GM18909 (cell line): ENCODE measurements around the gene BMERB1.

Experiments
- ATAC-seq: cut with Tn5 transposase; IDR thresholded peaks from one replicate; pipeline ENCODE4 v1.9.1; 2021; ENCODE audit warnings: mild to moderate bottlenecking; ENCODE audit not compliant: unreplicated experiment, poor library complexity

Gene BMERB1

DNA sequence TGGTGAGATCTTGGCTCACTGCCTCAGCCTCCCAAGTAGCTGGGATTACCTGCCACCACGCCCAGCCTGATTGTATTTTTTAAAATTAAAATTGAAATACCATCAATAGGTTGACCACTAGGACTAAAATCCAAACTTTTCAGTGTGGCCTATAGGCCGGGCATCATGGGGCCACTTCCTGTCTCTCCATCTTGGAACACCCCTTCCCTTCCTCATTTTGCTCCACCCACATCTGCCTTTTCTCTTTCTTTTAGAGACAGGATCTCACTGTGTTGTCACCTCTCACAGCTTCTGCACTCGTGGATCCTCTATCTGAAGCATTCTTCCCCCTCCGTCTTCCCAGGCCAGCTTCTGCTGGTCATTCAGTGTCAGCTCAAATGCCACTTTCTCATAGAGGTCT lies 57.0 kb downstream of the BMERB1 start:
- ATAC-seq, result no peak

- ATAC-seq, result no peak
Measured at GRCh38 chr16:15492091-15492740, 57.8 kb downstream of the BMERB1 start.

DNA sequence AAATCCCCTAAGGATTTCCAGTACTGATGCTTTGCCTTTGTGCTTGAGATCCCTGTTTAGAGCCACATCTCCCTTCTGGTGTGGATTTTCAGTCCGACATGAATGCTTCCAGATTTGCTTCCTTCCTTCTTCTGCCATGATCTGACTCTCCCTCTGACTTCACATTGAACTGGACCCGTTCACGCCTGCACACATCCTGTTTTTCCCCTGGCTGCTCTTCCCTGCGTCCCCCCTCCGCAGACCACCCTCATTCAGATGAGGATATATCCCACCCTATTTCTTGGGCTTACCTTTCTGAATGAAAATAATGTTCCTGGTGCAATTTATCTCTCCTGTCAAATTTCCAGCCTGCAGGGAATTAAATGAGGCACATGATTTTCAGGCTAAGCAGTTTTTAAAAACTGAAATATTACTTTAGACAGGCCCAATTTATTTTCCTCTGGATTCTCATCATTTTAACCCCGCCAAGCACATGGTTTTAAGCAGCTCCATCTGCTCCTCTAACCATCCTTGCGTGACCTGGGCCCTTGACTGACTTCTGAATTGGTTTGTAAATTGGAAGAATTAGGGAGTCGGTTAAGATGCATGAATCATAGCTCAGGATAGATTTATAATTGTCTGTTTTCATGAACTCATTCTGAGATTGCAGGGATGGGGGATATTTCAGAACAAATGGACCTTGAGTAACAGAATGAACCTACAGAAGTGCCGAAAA lies 59.2 kb downstream of the BMERB1 start:
- ATAC-seq, result no peak

DNA sequence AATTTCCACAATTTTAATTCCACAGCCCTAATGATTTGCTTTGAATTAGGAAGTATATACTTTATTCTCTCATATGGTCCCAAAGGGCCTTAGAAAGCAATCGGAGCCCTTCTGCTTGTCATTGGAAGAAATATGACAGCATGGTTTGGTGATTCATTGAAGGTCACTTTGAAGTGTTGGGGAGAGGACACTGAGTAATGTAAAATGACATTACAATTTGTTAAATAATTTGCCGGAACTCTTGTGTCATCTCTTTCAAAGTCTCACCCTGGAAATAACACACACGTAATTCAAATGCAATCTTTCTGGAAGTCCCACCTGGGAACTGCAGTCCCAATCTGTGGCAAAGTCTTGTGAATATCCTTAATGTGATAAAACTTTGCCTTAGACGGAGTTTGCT lies 59.8 kb downstream of the BMERB1 start:
- ATAC-seq, result no peak

DNA sequence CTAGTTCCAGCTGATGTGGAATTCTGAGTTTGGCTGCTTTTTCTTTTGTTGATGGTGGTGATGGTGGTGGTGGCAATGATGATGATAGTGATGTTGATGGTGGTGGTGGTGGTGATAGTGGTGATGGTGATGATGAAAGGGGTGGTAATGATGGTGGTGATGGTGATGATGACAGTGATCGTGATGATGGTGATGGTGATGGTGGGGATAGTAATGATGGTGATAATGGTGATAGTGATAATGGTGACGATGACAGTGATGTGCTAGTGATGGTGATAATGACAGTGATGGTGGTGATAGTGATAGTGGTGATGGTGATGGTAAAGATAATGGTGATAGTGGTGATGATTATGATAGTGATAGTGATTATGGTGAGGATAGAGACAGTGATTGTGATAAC lies 61.5 kb downstream of the BMERB1 start:
- ATAC-seq, result no peak

DNA sequence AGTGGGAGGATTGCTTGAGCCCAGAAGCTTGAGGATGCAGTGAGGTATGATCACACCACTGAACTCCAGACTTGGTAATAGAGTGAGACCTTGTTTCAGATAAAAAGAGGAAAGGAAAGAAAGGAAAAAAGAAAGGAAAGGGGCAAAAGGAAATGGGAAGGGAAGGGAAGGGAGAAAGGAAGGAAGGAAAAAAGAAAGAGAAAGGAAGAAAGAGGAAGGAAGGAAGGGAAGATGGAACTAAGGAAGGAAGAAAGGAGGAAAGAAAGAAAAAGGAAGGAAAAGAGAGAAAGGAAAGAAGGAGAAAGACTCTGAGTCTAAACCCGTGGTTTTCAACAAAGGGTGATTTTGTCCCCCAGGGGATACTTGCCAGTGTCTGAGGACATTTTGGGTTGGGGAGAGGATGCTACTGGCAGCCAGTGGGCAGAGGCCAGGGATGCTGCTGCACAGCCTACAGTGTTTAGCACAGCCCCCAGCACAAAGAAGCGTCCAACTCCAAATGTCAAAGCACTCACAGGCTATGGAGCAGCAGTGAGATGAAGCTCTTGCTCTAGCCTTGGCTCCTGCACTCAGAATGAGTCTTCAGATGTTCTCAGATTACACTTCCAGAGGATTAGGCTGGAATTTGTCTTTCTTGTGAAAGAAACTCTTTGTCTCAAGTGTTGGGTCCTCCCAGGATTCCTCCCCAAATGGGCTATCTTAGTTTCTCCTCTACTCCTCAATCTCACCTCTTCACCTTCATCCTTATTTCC lies 64.2 kb downstream of the BMERB1 start:
- no peak for ATAC-seq

DNA sequence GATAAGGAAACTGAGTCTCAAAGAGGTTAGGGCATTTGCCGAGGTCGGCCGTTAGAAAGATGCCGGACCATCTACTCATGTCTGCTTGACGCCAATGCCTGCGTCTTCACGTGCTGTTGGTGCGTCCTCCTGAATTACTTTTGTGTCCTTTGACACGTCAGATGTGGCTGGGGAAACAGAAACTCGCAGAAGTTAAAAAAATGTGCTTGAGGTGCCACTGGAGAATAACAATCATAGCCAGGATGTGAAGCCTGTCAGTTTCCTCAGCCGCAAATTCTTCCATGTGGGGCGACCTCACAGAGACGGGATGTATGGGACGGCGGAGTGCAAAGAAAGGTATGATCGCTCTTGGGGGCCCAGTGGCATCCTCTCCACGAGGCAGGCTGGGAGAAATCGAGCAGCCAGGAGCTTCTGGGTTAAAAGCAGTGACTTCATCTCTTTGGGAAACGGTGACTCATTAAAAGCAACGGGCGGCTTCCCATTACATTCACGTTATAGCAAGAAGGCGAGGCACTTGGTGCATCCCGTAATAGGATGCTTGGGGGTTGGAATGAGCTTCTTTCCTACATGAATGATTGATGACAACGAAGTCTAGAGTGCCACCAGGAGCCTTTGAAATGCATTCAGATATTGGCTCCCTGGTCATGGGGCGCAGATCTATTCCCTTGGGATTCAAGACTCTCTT lies 67.8 kb downstream of the BMERB1 start:
- no peak for ATAC-seq

DNA sequence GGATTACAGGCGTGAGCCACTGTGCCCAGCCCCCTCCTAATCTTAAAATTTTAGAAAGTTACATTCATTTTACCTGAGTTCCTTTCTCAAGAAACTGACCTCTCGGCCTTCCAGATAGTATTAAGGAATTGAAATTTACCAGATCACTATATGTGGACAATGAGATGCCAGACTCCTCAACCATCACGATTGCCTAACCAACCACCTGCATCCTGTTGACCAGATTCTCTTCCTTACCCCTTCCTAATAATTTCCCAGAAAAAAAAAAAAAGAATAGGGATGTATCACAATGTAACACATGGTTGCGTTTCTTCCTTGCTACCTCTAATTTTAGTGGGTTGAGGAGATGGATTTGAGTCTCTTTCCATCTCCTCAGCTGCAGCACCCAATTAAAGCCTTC lies 72.1 kb downstream of the BMERB1 start:
- no peak for ATAC-seq

- ATAC-seq, result no peak
Measured at GRCh38 chr16:15507301-15507958, 73.0 kb downstream of the BMERB1 start.

DNA sequence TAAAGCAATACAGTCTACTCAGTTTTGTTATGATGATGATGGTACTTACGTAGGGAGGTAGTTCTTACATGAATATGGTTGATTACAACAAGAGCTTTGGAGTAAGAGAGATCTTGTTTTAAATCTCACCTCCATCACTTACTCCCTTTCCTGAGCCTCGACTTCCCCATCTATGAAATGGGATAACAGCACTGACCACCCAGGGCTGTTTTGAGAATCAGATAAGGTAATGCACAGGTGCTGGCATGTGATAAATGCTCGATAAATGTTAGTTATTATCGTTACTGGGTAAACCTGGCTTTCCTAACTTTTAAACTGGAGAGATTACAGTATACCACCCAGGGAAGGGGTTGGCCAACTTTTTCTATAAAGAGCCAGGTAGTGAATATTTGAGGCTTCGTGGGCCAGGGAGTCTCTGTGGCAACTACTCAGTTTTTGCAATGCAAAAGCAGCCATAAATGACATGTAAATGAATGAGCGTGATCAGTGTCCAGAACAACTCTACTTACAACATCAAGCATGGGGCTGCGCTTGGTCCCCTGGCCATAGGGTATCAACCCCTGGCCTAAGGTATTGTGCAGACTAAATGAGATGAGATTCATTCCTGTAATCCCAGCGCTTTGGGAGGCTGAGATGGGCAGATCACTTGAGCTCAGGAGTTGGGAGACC lies 73.7 kb downstream of the BMERB1 start:
- no peak for ATAC-seq

- ATAC-seq, result no peak
Measured at GRCh38 chr16:15509051-15509592, 74.7 kb downstream of the BMERB1 start.

- ATAC-seq, result no peak
Measured at GRCh38 chr16:15509593-15510535, 75.5 kb downstream of the BMERB1 start.

DNA sequence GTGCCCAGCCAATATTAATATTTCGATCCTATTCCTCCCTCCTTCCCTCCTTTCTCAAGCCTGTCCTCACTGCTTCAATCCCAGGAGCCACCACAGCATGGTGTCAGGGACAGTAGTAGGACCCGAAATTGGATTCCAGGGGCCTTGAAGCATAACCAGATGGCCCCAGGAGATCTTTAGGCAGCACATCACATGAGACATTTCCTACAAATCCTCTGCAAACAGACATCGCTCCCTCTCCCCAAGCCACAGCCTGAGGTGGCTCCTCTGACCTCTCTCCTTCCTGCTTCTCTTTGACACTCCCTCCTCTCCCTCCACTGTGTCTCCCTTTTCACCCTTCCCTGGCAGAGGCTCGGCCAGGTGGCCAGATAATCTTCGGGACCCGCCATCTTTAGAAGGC lies 76.6 kb downstream of the BMERB1 start:
- ATAC-seq, result no peak

- ATAC-seq, result no peak
Measured at GRCh38 chr16:15511759-15512487, 77.5 kb downstream of the BMERB1 start.

- ATAC-seq, result no peak
Measured at GRCh38 chr16:15513156-15513555, 78.8 kb downstream of the BMERB1 start.

DNA sequence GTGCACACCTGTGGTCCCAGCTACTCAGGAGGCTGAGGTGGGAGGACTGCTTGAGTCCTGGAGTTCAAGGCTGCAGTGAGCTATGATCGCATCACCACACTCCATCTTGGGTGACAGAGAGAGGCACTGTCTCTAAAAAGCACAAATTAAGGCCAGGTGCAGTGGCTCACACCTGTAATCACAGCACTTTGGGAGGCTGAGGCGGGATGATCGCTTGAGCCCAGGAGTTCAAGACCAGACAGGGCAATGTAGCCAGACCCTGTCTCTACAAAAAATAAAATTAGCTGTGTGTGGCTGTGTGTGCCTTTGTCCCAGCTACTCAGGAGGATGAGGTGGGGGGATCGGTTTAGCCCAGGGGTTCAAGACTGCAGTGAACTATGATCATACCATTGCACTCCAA lies 81.6 kb downstream of the BMERB1 start:
- ATAC-seq, result no peak

- ATAC-seq, result no peak
Measured at GRCh38 chr16:15516609-15517008, 82.2 kb downstream of the BMERB1 start.
